Endothelial cell of umbilical vein (primary cell): ENCODE data around the gene PRR36. TPM values are rescaled to one million over a fixed set of nuclear protein-coding genes. Genes with fewer than 3 reads are reported as not detected.

Experiments used
- BruUV-seq: library from RNA; stranded (reverse); fragments of 400-500 nt; replicated peaks from 2 replicates; lab custom pipeline; 2021; lab: Mats Ljungman, UMichigan
- CTCF ChIA-PET: fragments of 300-600, 350-600 bp; sonication (Branson Sonifier 250); formaldehyde crosslinking; loops from one replicate; lab custom pipeline; 2021; ENCODE audit warnings: antibody characterized with exemption, inconsistent platforms; lab: Charles Lee
- POLR2A ChIA-PET: fragments of 300-600, 350-600 bp; sonication (Branson Sonifier 250); formaldehyde crosslinking; loops from one replicate; lab custom pipeline; 2021; ENCODE audit warnings: antibody characterized with exemption, inconsistent platforms; lab: Charles Lee
- DNase-seq: peaks from one replicate; pipeline ENCODE4 v3.0.0-alpha.2; 2011; ENCODE audit warnings: low read depth, low spot score
- FAIRE-seq: peaks from 2 replicates; lab custom pipeline; 2011; peaks lifted over from hg19 to GRCh38; lab: Jason Lieb, UNC
- H2AFZ ChIP-seq: 2 replicates; pipeline ENCODE4 v1.6.0; 2012; ENCODE audit warnings: low read depth, low read length, control low read depth, inconsistent platforms
- H3K27ac ChIP-seq: 2 replicates; pipeline ENCODE4 v1.5.1; 2011; ENCODE audit warnings: low read depth, mild to moderate bottlenecking, control low read depth, low read length, moderate library complexity; ENCODE audit not compliant: insufficient read depth
- H3K27me3 ChIP-seq, 2 experiments: 2 replicates each; pipeline versions ENCODE4 v1.6.0 to v1.6.1; 2011; ENCODE audit warnings: low read length in 2 of 2, mixed read lengths in 1 of 2; ENCODE audit not compliant: control insufficient read depth in 2 of 2, insufficient read depth in 2 of 2
- H3K36me3 ChIP-seq, 2 experiments: 2 replicates in 1 of 2; 3 replicates in 1 of 2; pipeline ENCODE4 v1.5.1; 2011; ENCODE audit warnings: low read length in 2 of 2, mild to moderate bottlenecking in 1 of 2, moderate library complexity in 1 of 2; ENCODE audit not compliant: control insufficient read depth in 2 of 2, insufficient read depth in 2 of 2; ENCODE audit errors: extremely low read depth in 1 of 2
- H3K4me1 ChIP-seq: 3 replicates; pipeline ENCODE4 v1.5.1; 2011; ENCODE audit warnings: mild to moderate bottlenecking, low read length; ENCODE audit not compliant: control insufficient read depth, insufficient read depth; ENCODE audit errors: extremely low read depth
- H3K4me2 ChIP-seq: 2 replicates; pipeline ENCODE4 v1.6.1; 2011; ENCODE audit warnings: low read length, control low read depth, mixed read lengths; ENCODE audit not compliant: insufficient read depth
- H3K4me3 ChIP-seq, 3 experiments: fragments of 200-600 bp in 1 of 3; sonication (generic), shearing (Covaris generic) in 1 of 3; replicated peaks in 1 of 3; 2 replicates each; pipeline ENCODE4 v1.5.1; 2011 to 2016; ENCODE audit warnings: control low read depth in 3 of 3, low read length in 3 of 3, mild to moderate bottlenecking in 2 of 3, inconsistent platforms in 1 of 3, low read depth in 1 of 3, moderate library complexity in 1 of 3; ENCODE audit not compliant: insufficient read depth in 1 of 3
- H3K79me2 ChIP-seq: 2 replicates; pipeline ENCODE4 v1.6.0; 2012; ENCODE audit warnings: low read length, inconsistent platforms; ENCODE audit not compliant: control insufficient read depth, insufficient read depth
- H3K9ac ChIP-seq: replicated peaks from 2 replicates; pipeline ENCODE3; 2011; ENCODE audit warnings: low read length, control low read depth; ENCODE audit not compliant: insufficient read depth; ENCODE audit errors: extremely low read depth
- H3K9me1 ChIP-seq: replicated peaks from 3 replicates; pipeline ENCODE4 v1.6.0; 2011; ENCODE audit warnings: mild to moderate bottlenecking, low read length; ENCODE audit not compliant: control insufficient read depth, insufficient read depth; ENCODE audit errors: extremely low read depth
- H3K9me3 ChIP-seq: replicated peaks from 2 replicates; pipeline ENCODE4 v1.5.1; 2012; ENCODE audit warnings: low read length, inconsistent platforms; ENCODE audit not compliant: control insufficient read depth, insufficient read depth
- H4K20me1 ChIP-seq: replicated peaks from 2 replicates; pipeline ENCODE3; 2011; ENCODE audit warnings: mild to moderate bottlenecking, low read length; ENCODE audit not compliant: control insufficient read depth, insufficient read depth; ENCODE audit errors: extremely low read depth
- EZH2 ChIP-seq: IDR thresholded peaks from 2 replicates; pipeline ENCODE4 v1.6.1; 2012; ENCODE audit warnings: borderline replicate concordance, low read depth, mild to moderate bottlenecking, moderate library complexity, low read length, inconsistent platforms; ENCODE audit not compliant: severe bottlenecking
- FOS ChIP-seq: IDR thresholded peaks from 2 replicates; pipeline ENCODE4 v1.6.1; 2011; ENCODE audit warnings: mild to moderate bottlenecking, low read length, moderate library complexity, borderline replicate concordance; ENCODE audit not compliant: insufficient read depth
- GATA2 ChIP-seq: IDR thresholded peaks from 2 replicates; pipeline ENCODE4 v1.7.0; 2011; ENCODE audit warnings: low read depth, mild to moderate bottlenecking, moderate library complexity, mixed read lengths, low read length; ENCODE audit not compliant: insufficient read length, insufficient read depth
- JUN ChIP-seq: IDR thresholded peaks from 2 replicates; pipeline ENCODE4 v1.6.1; 2011; ENCODE audit warnings: borderline replicate concordance, low read depth; ENCODE audit not compliant: insufficient read length, insufficient read depth
- MYC ChIP-seq: IDR thresholded peaks from one replicate; pipeline ENCODE4 v1.6.1; 2011; ENCODE audit warnings: mild to moderate bottlenecking, low read depth, low read length
- POLR2A ChIP-seq: IDR thresholded peaks from 2 replicates; pipeline ENCODE4 v1.6.1; 2012; ENCODE audit warnings: low read depth, mild to moderate bottlenecking, control low read depth, low read length
- POLR2AphosphoS5 ChIP-seq: IDR thresholded peaks from 2 replicates; pipeline ENCODE4 v1.6.1; 2012; ENCODE audit warnings: low read depth, mild to moderate bottlenecking, control low read depth, low read length, moderate library complexity; ENCODE audit not compliant: insufficient read depth
- dilution Hi-C: fragments of 300-500 bp; cut with MboI; formaldehyde crosslinking; loops from one replicate; pipeline ENCODE4 v1.15.0; 2019; ENCODE audit warnings: low sequenced_read_pairs; ENCODE audit not compliant: extremely low pct_ligation_motif_present
- intact Hi-C: fragments of 100-400 bp; cut with micrococcal nuclease; formaldehyde crosslinking; loops from one replicate; pipeline ENCODE4 v1.10.0; 2022
- polyA plus RNA-seq, 4 experiments: library from polyadenylated mRNA; depleted of rRNA in 3 of 4; stranded (reverse) in 3 of 4; unstranded in 1 of 4; fragments of >200 nt; gene quantifications; 2 replicates each; pipeline versions ENCODE4 v1.2.1 to v1.2.3, GENCODE V29; 2011 to 2012; ENCODE audit warnings: missing spikeins in 1 of 4
- total RNA-seq: library from RNA; stranded (reverse); gene quantifications from 2 replicates; pipeline ENCODE4 v1.2.3, GENCODE V29; 2021
- TF ChIP-seq, protein P1 (sequence below), 2 donors: IDR thresholded peaks; 1 replicate in 1 of 2; 2 replicates in 1 of 2; pipeline ENCODE4 v1.5.1; 2011; ENCODE audit warnings: low read length in 2 of 2, mild to moderate bottlenecking in 2 of 2, moderate library complexity in 2 of 2, control low read depth in 1 of 2, inconsistent platforms in 1 of 2, low read depth in 1 of 2; ENCODE audit not compliant: insufficient read depth in 1 of 2; ENCODE audit errors: extremely low read depth in 1 of 2
- TF ChIP-seq, protein P2 (sequence below): IDR thresholded peaks from 2 replicates; pipeline ENCODE4 v1.6.1; 2011; ENCODE audit not compliant: insufficient read depth, insufficient read length

The PRR36 gene
- total and polyA plus RNA-seq, 2 donors (not counting 3 experiments of a cell fraction or from before 2014, with no cell fraction given), result not detected

DNA sequence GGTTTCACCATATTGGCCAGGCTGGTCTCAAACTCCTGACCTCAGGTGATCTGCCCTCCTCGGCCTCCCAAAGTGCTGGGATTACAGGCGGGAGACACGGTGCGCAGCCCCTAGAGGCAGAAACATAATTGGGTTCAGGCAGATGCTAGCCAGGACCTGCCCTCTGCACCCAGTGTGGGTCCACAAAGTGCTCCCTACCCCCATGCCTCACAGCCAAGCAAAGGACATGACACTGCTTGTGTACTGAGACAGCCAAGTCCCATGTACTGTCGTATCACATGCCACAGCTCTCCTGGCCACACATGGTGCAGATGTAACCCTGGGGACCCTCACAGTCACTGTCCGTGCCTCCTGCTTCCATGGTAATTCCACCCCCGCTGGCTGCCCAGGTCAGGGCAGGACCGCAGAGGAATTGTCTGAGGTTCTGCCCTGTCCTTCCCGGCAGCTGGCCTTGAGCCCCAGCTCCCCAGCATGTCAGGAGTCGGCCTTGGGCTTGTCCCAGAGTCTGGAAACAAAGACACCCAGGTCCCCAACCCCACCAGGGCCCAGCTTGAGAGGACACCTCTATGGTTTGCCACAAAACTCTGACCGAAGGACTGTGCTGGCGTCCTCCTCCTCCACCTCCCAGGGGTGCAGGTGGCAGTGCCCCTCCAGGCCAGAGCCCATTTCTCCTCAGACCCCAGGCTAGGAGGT, 7.6 kb downstream of the PRR36 start:
- Histone ChIP-seq H2AFZ (no peak overlapping the region), H3K4me2 (no peak overlapping the region), H3K4me3 (no peak overlapping the region), H3K9me3 (no peaks in the 10 kb centered on the region), H3K79me2 (no peaks in the 10 kb centered on the region), H3K36me3 (no peaks in the 10 kb centered on the region), H3K27ac (no peak overlapping the region), H3K9ac (no peak overlapping the region), H3K4me1 (peaks cover 7% of the 10 kb centered on the region), H3K9me1 (no peaks in the 10 kb centered on the region), H4K20me1 (no peaks in the 10 kb centered on the region), H3K27me3 (peaks cover 12 to 21% of the 10 kb centered on the region in 2 experiments)
- FAIRE-seq (no peak), DNase-seq (no peak)
- CTCF ChIA-PET, result no interaction called here
- intact Hi-C loops, result no loop called here
- POLR2A ChIA-PET, result no interaction called here
- dilution Hi-C loops, result no loop called here
- no TSS peak for BruUV-seq
- TF ChIP-seq GATA2 (no peak), POLR2AphosphoS5 (no peak)

- Histone ChIP-seq H3K27ac (no peak overlapping the region), H3K4me2 (no peak overlapping the region), H3K9me3 (no peaks in the 10 kb centered on the region), H3K9me1 (no peaks in the 10 kb centered on the region), H3K79me2 (no peaks in the 10 kb centered on the region), H3K36me3 (no peaks in the 10 kb centered on the region), H4K20me1 (no peaks in the 10 kb centered on the region), H2AFZ (no peak overlapping the region), H3K4me3 (no peak overlapping the region), H3K4me1 (peaks cover 7% of the 10 kb centered on the region), H3K9ac (no peak overlapping the region), H3K27me3 (peaks cover 12 to 21% of the 10 kb centered on the region in 2 experiments)
- FAIRE-seq, result no peak
- ChIA-PET CTCF (interaction anchor here (0.9 kb wide), 1 partner anchor 236 kb away, joined by 3 read pairs; the partner anchor contains the start of genes PET100 and XAB2), POLR2A (no interaction called here)
- no TSS peak for BruUV-seq
- dilution Hi-C loops (no loop called here), intact Hi-C loops (no loop called here)
- TF ChIP-seq, protein P1, sequence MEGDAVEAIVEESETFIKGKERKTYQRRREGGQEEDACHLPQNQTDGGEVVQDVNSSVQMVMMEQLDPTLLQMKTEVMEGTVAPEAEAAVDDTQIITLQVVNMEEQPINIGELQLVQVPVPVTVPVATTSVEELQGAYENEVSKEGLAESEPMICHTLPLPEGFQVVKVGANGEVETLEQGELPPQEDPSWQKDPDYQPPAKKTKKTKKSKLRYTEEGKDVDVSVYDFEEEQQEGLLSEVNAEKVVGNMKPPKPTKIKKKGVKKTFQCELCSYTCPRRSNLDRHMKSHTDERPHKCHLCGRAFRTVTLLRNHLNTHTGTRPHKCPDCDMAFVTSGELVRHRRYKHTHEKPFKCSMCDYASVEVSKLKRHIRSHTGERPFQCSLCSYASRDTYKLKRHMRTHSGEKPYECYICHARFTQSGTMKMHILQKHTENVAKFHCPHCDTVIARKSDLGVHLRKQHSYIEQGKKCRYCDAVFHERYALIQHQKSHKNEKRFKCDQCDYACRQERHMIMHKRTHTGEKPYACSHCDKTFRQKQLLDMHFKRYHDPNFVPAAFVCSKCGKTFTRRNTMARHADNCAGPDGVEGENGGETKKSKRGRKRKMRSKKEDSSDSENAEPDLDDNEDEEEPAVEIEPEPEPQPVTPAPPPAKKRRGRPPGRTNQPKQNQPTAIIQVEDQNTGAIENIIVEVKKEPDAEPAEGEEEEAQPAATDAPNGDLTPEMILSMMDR (IDR thresholded peaks at IDR 0.05; ENCODE audit: extremely low read depth in 1 of 2, insufficient read depth in 1 of 2, low read depth in 1 of 2, low read length in 2 of 2), result no peak
- no peak for TF ChIP-seq MYC
- TF ChIP-seq POLR2AphosphoS5, result no peak
- TF ChIP-seq FOS, result no peak
- no peak for TF ChIP-seq EZH2
- no peak for TF ChIP-seq GATA2
- TF ChIP-seq JUN, result no peak
- TF ChIP-seq, protein P2, sequence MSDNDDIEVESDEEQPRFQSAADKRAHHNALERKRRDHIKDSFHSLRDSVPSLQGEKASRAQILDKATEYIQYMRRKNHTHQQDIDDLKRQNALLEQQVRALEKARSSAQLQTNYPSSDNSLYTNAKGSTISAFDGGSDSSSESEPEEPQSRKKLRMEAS, result no peak
- no peak for TF ChIP-seq POLR2A
- no peak for DNase-seq
Measured at GRCh38 chr19:7865262-7865911, 8.8 kb downstream of the PRR36 start.
